ENCODE data around the gene LEPR.

DNA sequence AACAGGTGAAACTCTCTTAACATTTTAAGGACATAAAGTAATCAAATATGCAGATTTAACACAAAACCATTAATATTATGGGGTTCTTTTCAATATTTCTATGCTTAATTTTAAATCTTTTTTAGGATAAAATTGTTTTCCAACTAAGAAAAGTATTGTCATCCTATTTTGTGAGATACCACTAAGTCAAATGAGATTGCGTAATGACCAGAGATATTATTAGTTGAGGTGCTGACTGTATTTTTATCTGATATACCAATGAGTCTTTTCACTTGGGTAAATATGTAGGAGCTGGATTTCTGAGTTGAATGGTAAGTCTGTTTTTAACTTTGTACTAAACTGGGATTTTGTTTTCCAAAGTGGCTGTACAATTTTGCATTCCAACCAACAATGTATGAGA is 25.4 kb downstream of the LEPR start:
- TF ChIP-seq, protein P1, sequence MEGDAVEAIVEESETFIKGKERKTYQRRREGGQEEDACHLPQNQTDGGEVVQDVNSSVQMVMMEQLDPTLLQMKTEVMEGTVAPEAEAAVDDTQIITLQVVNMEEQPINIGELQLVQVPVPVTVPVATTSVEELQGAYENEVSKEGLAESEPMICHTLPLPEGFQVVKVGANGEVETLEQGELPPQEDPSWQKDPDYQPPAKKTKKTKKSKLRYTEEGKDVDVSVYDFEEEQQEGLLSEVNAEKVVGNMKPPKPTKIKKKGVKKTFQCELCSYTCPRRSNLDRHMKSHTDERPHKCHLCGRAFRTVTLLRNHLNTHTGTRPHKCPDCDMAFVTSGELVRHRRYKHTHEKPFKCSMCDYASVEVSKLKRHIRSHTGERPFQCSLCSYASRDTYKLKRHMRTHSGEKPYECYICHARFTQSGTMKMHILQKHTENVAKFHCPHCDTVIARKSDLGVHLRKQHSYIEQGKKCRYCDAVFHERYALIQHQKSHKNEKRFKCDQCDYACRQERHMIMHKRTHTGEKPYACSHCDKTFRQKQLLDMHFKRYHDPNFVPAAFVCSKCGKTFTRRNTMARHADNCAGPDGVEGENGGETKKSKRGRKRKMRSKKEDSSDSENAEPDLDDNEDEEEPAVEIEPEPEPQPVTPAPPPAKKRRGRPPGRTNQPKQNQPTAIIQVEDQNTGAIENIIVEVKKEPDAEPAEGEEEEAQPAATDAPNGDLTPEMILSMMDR (IDR thresholded peaks at IDR 0.05): no peak
- TF ChIP-seq SIN3A (IDR thresholded peaks at IDR 0.05; ENCODE audit: borderline replicate concordance, insufficient read depth, low read depth, low read length) (no peak), POLR2AphosphoS5 (IDR thresholded peaks at IDR 0.05; ENCODE audit: low read depth, low read length) (no peak)
- TF ChIP-seq, protein P2, sequence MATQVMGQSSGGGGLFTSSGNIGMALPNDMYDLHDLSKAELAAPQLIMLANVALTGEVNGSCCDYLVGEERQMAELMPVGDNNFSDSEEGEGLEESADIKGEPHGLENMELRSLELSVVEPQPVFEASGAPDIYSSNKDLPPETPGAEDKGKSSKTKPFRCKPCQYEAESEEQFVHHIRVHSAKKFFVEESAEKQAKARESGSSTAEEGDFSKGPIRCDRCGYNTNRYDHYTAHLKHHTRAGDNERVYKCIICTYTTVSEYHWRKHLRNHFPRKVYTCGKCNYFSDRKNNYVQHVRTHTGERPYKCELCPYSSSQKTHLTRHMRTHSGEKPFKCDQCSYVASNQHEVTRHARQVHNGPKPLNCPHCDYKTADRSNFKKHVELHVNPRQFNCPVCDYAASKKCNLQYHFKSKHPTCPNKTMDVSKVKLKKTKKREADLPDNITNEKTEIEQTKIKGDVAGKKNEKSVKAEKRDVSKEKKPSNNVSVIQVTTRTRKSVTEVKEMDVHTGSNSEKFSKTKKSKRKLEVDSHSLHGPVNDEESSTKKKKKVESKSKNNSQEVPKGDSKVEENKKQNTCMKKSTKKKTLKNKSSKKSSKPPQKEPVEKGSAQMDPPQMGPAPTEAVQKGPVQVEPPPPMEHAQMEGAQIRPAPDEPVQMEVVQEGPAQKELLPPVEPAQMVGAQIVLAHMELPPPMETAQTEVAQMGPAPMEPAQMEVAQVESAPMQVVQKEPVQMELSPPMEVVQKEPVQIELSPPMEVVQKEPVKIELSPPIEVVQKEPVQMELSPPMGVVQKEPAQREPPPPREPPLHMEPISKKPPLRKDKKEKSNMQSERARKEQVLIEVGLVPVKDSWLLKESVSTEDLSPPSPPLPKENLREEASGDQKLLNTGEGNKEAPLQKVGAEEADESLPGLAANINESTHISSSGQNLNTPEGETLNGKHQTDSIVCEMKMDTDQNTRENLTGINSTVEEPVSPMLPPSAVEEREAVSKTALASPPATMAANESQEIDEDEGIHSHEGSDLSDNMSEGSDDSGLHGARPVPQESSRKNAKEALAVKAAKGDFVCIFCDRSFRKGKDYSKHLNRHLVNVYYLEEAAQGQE (IDR thresholded peaks at IDR 0.05; ENCODE audit: insufficient read depth in 1 of 2, low read depth in 2 of 2, low read length in 1 of 2): no peak
